ENCODE measurements around the gene ZBTB22.
"Not testable (repeated sequence)": the region's sequence is repeated elsewhere in the genome, so short reads cannot be mapped to it uniquely, and the experiment has no call there.

- TF ChIP-seq CTCF, POLR2A (IDR thresholded peaks at IDR 0.05): not testable (repeated sequence)
Observed at GRCh38 chr6:33357160-33357871, 39.8 kb upstream of the ZBTB22 start.

Data from esophagus squamous epithelium (tissue), 4 donors.